ENCODE results near the gene TNRC6B.

- TF ChIP-seq CTCF (IDR thresholded peaks at IDR 0.05; ENCODE audit: poor library complexity, severe bottlenecking) (no peak), EZH2 (IDR thresholded peaks at IDR 0.05; ENCODE audit: borderline replicate concordance, insufficient read depth, low read length, poor library complexity, severe bottlenecking) (no peak), POLR2AphosphoS5 (IDR thresholded peaks at IDR 0.05) (no peak), EP300 (conservative IDR thresholded peaks at IDR 0.05; ENCODE audit: poor library complexity, severe bottlenecking) (no peak), MXI1 (conservative IDR thresholded peaks at IDR 0.05; ENCODE audit: poor library complexity, severe bottlenecking) (no peak)
Observed at GRCh38 chr22:40300884-40301672, 123.4 kb downstream of the TNRC6B start.

Data from neural cell (in vitro differentiated cells).